OCI-LY7 (cell line): ENCODE results near the gene AGRN. TPM values are rescaled to one million over a fixed set of nuclear protein-coding genes. Genes with fewer than 3 reads are reported as not detected.

Source experiments
- BruUV-seq: library from RNA; stranded (reverse); fragments of 400-500 nt; replicated peaks from 2 replicates; lab custom pipeline; 2021; lab: Mats Ljungman, UMichigan
- CTCF ChIA-PET: fragments of 300-600 bp; sonication (Branson Sonifier 250); formaldehyde crosslinking; loops from one replicate; lab custom pipeline; 2022; ENCODE audit warnings: antibody characterized with exemption; ENCODE audit not compliant: unreplicated experiment; lab: Charles Lee
- POLR2A ChIA-PET: fragments of 300-600 bp; sonication (Branson Sonifier 250); formaldehyde crosslinking; loops from one replicate; lab custom pipeline; 2022; ENCODE audit warnings: antibody characterized with exemption; lab: Charles Lee
- DNase-seq: peaks from one replicate; pipeline ENCODE4 v3.0.0-alpha.2; 2015; ENCODE audit warnings: low spot score
- H2AFZ ChIP-seq: fragments of 200-600 bp; sonication (generic), shearing (Covaris generic); 2 replicates; pipeline ENCODE4 v1.6.1; 2014; ENCODE audit warnings: mild to moderate bottlenecking, antibody characterized with exemption, low read length, moderate library complexity
- H3K27ac ChIP-seq: fragments of 200-600 bp; sonication (generic); 2 replicates; pipeline ENCODE4 v1.5.1; 2014; ENCODE audit warnings: mixed run types, low read depth, mild to moderate bottlenecking, moderate library complexity, low read length, inconsistent platforms; ENCODE audit not compliant: poor library complexity, severe bottlenecking
- H3K36me3 ChIP-seq: fragments of 200-600 bp; sonication (generic); 2 replicates; pipeline ENCODE4 v1.6.1; 2014; ENCODE audit warnings: mild to moderate bottlenecking, antibody characterized with exemption, low read length, moderate library complexity, mixed read lengths; ENCODE audit not compliant: insufficient read depth
- H3K4me1 ChIP-seq: fragments of 200-600 bp; sonication (generic); 2 replicates; pipeline ENCODE4 v1.5.1; 2014; ENCODE audit warnings: mild to moderate bottlenecking, low read length; ENCODE audit not compliant: insufficient read depth, poor library complexity, severe bottlenecking
- H3K4me2 ChIP-seq: fragments of 200-600 bp; sonication (generic); 2 replicates; pipeline ENCODE4 v1.6.1; 2014; ENCODE audit warnings: mild to moderate bottlenecking, low read length
- H3K4me3 ChIP-seq: fragments of 200-600 bp; sonication (generic); 2 replicates; pipeline ENCODE4 v1.5.1; 2014; ENCODE audit warnings: mild to moderate bottlenecking, low read depth, low read length; ENCODE audit not compliant: poor library complexity, severe bottlenecking
- H3K79me2 ChIP-seq: fragments of 200-600 bp; sonication (generic); 2 replicates; pipeline ENCODE4 v1.6.1; 2016; ENCODE audit warnings: low read depth, mild to moderate bottlenecking, low read length, moderate library complexity, mixed read lengths; ENCODE audit not compliant: insufficient read depth
- H3K9me2 ChIP-seq: fragments of 200-600 bp; sonication (generic); 2 replicates; pipeline ENCODE4 v1.6.1; 2016; ENCODE audit warnings: mild to moderate bottlenecking, low read length, mixed read lengths; ENCODE audit not compliant: insufficient read depth
- H3K9me3 ChIP-seq: fragments of 200-600 bp; sonication (generic); 2 replicates; pipeline ENCODE4 v1.6.1; 2014; ENCODE audit warnings: mild to moderate bottlenecking, mixed run types, low read length, mixed read lengths
- H4K20me1 ChIP-seq: fragments of 200-600 bp; sonication (generic); 2 replicates; pipeline ENCODE4 v1.6.1; 2014; ENCODE audit warnings: mild to moderate bottlenecking, antibody characterized with exemption, low read length, moderate library complexity, mixed read lengths; ENCODE audit not compliant: insufficient read depth
- EZH2phosphoT487 ChIP-seq: fragments of 200-600 bp; sonication (generic); IDR thresholded peaks from 2 replicates; pipeline ENCODE4 v1.6.1; 2018; ENCODE audit warnings: low read depth, borderline replicate concordance, mild to moderate bottlenecking, mixed run types, antibody characterized with exemption, low read length, moderate library complexity, mixed read lengths
- intact Hi-C: fragments of 100-400 bp; cut with micrococcal nuclease; formaldehyde crosslinking; loops from one replicate; pipeline ENCODE4 v1.10.0; 2022; ENCODE audit not compliant: unreplicated experiment
- total RNA-seq, 2 experiments: library from RNA; depleted of rRNA in 1 of 2; stranded (reverse); fragments of >200 nt in 1 of 2; shearing (Covaris generic) in 1 of 2; gene quantifications; 2 replicates each; pipeline ENCODE4 v1.2.3, GENCODE V29; 2014 to 2022
- TF ChIP-seq, protein P1 (sequence below): fragments of 200-600 bp; sonication (generic); conservative IDR thresholded peaks from 2 replicates; pipeline ENCODE4 v1.5.1; 2014; ENCODE audit warnings: mild to moderate bottlenecking, antibody characterized with exemption, low read length, moderate library complexity, mixed read lengths

The AGRN gene
- total RNA-seq, 2 experiments from 2014 or later, result 2.7 to 9.1 TPM

- no TSS peak for BruUV-seq
- intact Hi-C loops, result no loop called here
- Histone ChIP-seq H3K9me2 (no peaks in the 10 kb centered on the region), H2AFZ (no peak overlapping the region), H4K20me1 (no peaks in the 10 kb centered on the region), H3K4me2 (no peak overlapping the region), H3K27ac (no peak overlapping the region), H3K4me3 (no peak overlapping the region), H3K79me2 (no peaks in the 10 kb centered on the region), H3K4me1 (peaks cover 32% of the 10 kb centered on the region), H3K9me3 (no peaks in the 10 kb centered on the region), H3K36me3 (no peaks in the 10 kb centered on the region)
- ChIA-PET POLR2A (no interaction called here), CTCF (no interaction called here)
- DNase-seq, result no peak
- TF ChIP-seq EZH2phosphoT487, result no peak
- TF ChIP-seq, protein P1, sequence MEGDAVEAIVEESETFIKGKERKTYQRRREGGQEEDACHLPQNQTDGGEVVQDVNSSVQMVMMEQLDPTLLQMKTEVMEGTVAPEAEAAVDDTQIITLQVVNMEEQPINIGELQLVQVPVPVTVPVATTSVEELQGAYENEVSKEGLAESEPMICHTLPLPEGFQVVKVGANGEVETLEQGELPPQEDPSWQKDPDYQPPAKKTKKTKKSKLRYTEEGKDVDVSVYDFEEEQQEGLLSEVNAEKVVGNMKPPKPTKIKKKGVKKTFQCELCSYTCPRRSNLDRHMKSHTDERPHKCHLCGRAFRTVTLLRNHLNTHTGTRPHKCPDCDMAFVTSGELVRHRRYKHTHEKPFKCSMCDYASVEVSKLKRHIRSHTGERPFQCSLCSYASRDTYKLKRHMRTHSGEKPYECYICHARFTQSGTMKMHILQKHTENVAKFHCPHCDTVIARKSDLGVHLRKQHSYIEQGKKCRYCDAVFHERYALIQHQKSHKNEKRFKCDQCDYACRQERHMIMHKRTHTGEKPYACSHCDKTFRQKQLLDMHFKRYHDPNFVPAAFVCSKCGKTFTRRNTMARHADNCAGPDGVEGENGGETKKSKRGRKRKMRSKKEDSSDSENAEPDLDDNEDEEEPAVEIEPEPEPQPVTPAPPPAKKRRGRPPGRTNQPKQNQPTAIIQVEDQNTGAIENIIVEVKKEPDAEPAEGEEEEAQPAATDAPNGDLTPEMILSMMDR, result no peak
These were observed 46.7 kb downstream of the AGRN start for GRCh38 chr1:1066403-1067283.

DNA sequence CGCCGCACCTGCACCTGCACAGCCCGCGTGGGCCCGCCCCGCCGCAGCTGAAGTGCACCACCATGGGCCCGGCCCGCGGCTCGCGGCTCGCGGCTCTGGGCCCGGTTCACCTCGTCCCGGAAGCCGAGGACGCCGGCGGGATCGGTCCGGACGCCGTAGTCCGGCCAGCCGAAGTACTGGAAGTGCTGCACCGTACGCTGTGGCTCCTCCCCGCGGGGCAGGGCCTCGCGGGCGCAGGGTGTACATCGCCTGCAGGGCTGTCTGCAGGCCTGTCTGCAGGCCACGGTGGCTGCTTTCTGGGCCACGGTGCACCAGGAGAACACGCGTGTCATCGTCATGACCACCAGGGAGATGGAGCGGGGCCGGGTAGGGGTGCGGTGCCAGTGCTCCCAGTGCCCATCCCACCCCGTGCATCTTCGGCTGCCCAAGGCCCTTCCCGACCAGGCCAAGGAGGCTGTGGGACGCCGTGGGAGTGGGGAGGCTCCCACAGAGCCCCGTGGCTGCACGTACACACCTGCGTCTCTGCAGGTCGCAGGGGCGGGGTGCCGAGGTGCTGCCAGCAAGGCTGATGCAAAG lies 47.5 kb downstream of the AGRN start:
- Histone ChIP-seq H3K9me3 (no peaks in the 10 kb centered on the region), H3K36me3 (no peaks in the 10 kb centered on the region), H3K4me3 (no peak overlapping the region), H3K27ac (no peak overlapping the region), H3K4me2 (no peak overlapping the region), H3K4me1 (peaks cover 32% of the 10 kb centered on the region), H2AFZ (no peak overlapping the region), H3K79me2 (no peaks in the 10 kb centered on the region), H4K20me1 (no peaks in the 10 kb centered on the region), H3K9me2 (no peaks in the 10 kb centered on the region)
- no TSS peak for BruUV-seq
- intact Hi-C loops, result no loop called here
- POLR2A ChIA-PET, result no interaction called here
- no peak for DNase-seq
- no peak for TF ChIP-seq EZH2phosphoT487
- TF ChIP-seq, protein P1, result no peak
- CTCF ChIA-PET, result no interaction called here
